HS-27A (cell line): Measurements from ENCODE around the gene MRTFB.
A peak's percentile ranks its signal among the peaks of the same experiment; 100 is the strongest.

Source experiments
- DNase-seq: peaks from one replicate; pipeline ENCODE4 v3.0.0-alpha.2; 2012; ENCODE audit warnings: low read depth, missing footprints

The MRTFB gene

DNA sequence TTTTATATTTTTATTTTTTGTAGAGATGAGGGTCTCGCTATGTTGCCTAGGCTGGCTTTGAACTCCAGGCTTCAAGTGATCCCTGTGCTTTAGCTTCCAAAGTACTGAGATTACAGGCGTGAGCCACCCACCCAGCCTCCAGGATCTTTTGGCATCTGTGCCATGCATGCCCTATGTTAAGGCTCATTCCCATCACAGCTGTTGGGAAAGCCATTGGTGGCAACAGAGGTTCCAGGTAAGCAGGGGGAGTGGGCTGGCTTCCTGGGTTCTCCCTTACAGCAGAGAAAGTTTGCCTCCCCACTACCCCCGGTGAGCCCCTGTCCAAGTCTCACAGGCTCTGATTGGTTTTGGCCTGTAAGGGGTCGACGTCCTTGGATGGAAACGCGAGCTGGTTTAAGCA is 8.9 kb upstream of the MRTFB start:
- DNase-seq: no peak

DNA sequence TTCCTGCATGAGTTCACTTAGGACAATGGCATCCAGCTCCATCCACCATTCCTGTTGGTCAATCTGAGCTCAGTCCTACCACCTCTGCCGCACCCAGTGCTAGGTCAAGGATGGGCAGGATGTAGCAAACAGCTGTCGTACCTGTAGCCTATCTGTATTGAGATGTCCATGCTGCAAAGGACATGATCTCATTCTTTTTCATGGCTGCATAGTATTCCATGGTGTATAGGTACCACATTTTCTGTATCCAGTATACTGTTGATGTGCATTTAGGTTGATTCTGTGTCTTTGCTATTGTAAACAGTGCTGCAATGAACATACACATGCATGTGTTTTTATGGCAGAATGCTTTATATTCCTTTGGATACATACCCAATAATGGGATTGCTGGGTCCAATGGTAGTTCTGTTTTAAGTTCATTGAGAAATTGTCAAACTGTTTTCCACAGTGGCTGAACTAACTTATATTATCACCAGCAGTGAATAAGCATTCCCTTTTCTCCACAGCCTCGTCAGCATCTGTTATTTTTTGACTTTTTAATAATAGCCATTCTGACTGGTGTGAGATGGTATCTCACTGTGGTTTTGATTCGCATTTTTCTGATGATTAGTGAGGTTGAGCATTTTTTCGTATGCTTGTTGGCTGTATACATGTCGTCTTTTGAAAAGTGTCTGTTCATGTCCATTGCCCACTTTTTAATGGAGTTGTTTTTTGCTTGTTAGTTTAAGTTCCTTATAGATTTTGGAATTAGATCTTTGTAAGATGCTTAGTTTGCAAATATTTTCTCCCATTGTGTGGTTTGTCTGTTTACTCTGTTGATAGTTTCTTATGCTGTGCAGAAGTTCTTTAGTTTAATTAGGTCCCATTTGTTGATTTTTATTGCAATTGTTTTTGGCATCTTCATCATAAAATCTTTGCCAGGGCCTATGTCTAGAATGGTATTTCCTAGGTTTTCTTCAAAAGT is 7.2 kb upstream of the MRTFB start:
- no peak for DNase-seq

- no peak for DNase-seq
These were observed 1.3 kb upstream of the MRTFB start for GRCh38 chr16:14069818-14070217.

DNA sequence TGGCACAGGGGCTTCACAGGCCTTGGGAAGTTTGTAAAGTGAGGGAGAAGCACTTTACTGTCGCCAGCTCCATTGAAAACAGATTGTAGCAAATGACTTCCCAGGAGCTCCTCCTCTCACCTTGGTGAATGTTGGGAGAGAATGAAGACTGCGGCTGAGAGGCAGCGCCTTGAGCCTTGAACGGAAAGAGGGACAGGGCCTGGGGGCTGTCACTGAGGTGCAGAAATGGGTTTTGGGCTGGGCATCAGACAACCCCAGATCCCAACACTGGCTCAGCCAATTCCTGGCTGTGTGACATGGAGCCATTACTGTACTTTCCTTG is 603 bp upstream of the MRTFB start:
- no peak for DNase-seq

- DNase-seq: no peak
These were observed 605 bp downstream of the MRTFB start for GRCh38 chr16:14071576-14072271.

DNA sequence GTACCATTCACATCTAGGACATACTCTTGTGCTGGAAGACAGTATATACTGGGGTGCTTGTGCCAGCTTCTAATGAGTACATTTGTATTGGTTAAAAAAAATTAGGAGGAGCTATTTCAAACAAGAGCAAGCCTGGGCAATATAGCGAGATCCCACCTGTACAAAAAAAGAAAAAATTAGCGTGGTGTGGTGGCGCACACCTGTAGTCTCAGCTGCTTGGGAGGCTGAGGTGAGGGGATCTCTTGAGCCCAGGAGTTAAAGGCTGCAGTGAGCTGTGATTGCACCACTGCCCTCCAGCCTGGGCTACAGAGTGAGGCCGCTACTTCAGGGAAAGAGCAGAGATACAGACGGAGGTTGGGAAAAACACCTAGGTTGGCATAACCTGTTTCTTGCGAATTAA is 1.2 kb downstream of the MRTFB start:
- DNase-seq: no peak

DNA sequence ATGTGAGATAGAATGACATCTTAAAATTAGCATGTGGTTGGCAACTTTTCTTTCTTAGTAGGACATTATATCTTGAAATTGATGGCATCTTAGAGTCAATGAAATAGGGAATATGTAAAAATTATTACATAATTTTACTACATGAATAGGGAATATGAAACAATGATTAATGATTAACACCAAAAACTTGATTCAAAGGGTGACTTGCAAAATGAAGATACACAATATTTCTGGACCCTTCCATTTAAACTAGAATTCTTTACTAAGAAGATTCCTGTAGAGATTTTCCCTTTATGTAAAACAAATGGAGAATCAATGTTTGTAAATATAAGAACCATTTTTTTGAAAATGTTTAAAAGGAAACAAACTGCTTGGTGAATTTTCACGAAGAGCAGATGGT is 3.4 kb downstream of the MRTFB start:
- DNase-seq: no peak

GRCh38 chr16:14077918-14078317 is 6.8 kb downstream of the MRTFB start:
- DNase-seq: no peak

GRCh38 chr16:14086477-14086876 is 15.4 kb downstream of the MRTFB start:
- no peak for DNase-seq

DNA sequence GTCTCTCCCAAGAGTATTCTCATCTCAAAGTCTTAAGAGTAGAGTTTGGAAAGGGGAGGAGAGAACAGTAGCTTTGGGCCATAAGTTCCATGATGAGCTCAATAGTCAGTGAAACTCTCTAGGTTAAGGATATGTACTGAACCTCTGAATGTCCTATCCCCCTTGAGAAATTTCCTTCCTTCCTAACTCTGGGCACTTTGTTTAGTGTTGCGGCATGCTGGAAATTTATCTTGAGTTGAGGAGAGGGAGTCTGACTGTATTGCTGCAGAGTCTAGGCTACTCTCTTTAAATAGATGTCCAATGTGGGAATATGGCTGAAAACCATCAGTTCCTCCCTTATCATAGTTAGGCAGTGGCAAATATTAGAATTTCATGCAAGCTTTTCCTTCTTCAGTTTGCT is 16.1 kb downstream of the MRTFB start:
- DNase-seq: no peak

DNA sequence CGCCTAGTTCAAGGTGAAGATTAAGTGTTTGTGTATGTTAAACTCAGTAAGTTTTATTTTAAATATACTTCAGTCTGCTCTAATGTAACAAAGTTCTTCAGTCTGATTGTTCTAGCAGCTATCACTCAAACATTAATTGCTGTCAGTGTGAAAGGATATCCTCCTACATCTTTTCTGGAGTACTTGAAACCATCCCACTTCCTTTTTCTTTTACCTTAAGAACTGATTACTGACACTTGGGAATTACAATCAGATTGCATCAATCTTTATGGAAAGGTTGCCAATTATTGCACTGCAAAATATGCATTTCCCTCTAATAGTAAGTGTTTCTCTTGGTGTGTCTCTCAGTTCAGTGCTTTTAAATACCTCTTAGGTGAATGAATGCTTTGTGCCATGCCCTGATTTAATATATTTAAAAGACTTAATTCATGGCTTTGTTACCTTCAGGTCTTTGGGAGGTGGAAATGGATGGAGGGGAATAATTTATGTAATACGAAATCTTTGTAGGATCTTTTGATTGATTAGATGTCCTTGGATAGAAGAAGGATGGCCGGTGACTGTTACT is 16.6 kb downstream of the MRTFB start:
- no peak for DNase-seq

DNA sequence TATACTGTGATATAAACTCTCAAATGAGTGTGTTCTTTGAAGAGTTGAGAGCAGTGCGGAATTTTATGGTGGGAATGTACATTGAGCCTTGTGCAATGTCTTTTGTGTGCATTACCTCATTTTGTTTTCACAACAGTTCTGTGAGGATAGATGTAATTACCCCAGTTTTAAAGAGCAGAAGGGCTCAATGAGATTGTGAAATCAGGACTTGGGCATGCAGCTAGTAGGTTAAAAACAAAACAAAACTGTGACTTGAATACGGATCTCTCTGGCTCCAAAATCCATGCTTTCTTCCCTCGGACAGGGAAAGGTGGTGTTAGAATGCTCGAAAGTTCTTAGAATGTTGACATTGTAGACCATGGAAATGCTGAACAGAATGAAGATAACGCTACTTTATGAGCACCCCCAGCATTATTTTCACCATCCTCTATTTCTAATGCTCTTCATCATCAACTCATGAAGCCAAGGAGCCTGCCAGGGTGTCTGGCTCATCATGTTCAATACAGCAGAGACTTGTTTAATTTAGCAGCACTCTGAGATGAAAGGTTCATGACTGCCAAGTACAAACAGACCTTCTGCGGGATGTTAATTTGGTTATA is 17.1 kb downstream of the MRTFB start:
- no peak for DNase-seq

DNA sequence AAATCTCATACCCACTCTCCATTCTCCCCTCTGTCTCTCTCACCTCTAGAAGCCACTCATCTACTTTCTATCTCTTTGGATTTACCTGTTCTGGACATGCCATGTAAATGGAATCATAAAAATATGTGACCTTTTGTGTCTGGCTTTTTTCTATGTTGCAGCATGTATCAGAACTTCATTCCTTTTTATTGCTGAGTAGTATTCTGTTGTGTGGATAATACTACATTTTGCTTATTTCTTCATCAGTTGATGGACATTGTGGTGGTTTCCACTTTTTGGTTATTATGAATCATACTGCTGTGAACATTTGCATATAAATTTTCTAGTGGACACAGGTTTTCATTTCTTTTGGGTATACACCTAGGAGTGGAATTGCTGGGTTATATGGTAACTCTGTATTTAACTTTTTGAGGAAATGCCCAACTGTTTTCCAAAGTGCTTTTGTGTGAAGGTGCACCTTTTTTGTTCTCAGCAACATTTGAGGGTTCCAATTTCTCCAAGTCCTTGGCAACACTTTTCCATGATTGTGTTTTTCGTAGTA is 18.2 kb downstream of the MRTFB start:
- no peak for DNase-seq

DNA sequence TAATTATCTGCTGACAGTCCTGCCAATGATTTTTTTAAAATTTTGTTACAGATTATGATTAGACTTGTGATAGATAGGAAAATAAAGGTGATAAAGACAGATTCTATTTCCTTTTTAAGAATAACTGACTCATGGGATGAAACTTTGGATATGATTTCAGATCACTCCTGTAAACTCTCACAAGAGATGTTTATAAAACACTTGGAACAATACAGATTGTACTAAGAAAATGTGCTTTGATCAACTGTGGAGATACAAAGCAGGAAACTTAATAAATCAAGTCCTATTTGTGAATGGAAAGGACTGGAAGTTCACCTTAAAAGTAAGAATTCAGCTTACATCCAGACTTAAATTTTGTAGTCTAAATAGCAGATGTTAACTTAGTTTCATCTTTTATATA is 21.4 kb downstream of the MRTFB start:
- DNase-seq: no peak

- DNase-seq: peak; percentile 14
These were observed 24.9 kb downstream of the MRTFB start for GRCh38 chr16:14095883-14096551.

DNA sequence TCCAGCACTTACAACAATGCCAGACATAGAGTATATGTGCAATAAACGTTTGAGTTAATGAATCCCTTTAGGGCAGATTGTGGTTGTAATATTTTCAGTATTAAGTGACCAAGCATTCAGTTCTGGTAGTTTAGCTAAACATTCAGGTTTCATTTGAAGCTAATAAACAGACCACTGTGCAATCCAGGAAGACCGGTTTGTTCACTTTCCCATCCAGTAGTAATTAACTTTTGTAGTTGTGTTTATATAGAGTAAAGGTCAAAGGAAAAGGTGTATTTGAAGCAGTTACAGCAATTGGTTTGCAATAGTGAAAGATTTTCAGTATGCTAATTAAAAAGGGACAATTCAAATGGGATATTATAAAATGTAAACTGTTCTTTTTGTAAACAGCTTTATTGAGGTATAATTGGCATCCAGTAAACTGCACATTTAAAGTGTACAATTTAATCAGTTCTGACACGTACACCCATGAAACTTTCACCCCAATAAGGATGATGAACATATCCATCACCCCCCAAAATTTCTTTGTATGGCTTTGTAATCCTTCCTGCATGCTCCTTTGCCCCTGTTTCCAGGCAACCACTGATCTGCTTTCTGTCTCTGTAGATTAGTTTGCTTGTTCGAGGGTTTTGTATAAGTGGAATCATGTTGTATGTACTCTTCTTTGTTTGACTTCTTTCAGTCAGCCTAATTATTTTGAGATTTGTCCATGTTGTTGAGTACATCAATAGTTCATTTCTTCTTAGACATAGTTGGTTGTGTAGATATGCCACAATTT is 26.3 kb downstream of the MRTFB start:
- no peak for DNase-seq

- DNase-seq: no peak
These were observed 27.0 kb downstream of the MRTFB start for GRCh38 chr16:14098081-14098480.

- no peak for DNase-seq
These were observed 29.7 kb downstream of the MRTFB start for GRCh38 chr16:14100825-14101224.

DNA sequence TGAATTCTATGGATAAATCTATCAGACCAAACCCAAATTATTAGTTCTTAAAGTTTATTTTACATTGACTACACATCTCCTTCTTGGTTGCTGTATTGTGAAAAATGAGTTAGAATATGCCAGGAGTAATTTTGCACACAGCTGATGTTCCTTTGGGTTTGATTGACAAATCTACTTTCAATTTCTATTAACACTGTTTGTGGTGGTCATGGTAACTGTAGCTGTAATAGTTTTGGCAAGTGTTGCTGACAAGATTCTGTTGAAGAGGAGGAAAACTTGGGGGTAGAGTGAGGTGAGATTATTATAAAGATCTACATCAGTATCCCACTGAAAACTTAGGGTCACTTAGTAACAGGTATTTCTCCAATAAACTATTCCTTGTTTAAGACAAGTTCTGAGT is 30.3 kb downstream of the MRTFB start:
- no peak for DNase-seq

- no peak for DNase-seq
These were observed 32.0 kb downstream of the MRTFB start for GRCh38 chr16:14102925-14103720.
